ENCODE data around the gene FOXF1.

GRCh38 chr16:86485746-86486145 lies 24.6 kb upstream of the FOXF1 start:
- TF ChIP-seq FOXM1 (IDR thresholded peaks at IDR 0.05; ENCODE audit: borderline replicate concordance) (no peak), ARNT (IDR thresholded peaks at IDR 0.05) (no peak), ELF4 (IDR thresholded peaks at IDR 0.05) (no peak), LEF1 (IDR thresholded peaks at IDR 0.05; ENCODE audit: borderline replicate concordance) (no peak), TARDBP (IDR thresholded peaks at IDR 0.05) (no peak), NFRKB (IDR thresholded peaks at IDR 0.05) (no peak), CTBP1 (IDR thresholded peaks at IDR 0.05; ENCODE audit: borderline replicate concordance) (no peak), SUZ12 (IDR thresholded peaks at IDR 0.05) (no peak), FOXA1 (IDR thresholded peaks at IDR 0.05) (no peak), L3MBTL2 (conservative IDR thresholded peaks at IDR 0.05) (no peak)

Measured in HEK293T (cell line).